OCI-LY7 (cell line): ENCODE data around the gene MIOS.

Experiments
- EZH2phosphoT487 ChIP-seq: fragments of 200-600 bp; sonication (generic); IDR thresholded peaks from 2 replicates; pipeline ENCODE4 v1.6.1; 2018; ENCODE audit warnings: low read depth, borderline replicate concordance, mild to moderate bottlenecking, mixed run types, antibody characterized with exemption, low read length, moderate library complexity, mixed read lengths
- TF ChIP-seq, protein P1 (sequence below): fragments of 200-600 bp; sonication (generic); conservative IDR thresholded peaks from 2 replicates; pipeline ENCODE4 v1.5.1; 2014; ENCODE audit warnings: mild to moderate bottlenecking, antibody characterized with exemption, low read length, moderate library complexity, mixed read lengths

DNA sequence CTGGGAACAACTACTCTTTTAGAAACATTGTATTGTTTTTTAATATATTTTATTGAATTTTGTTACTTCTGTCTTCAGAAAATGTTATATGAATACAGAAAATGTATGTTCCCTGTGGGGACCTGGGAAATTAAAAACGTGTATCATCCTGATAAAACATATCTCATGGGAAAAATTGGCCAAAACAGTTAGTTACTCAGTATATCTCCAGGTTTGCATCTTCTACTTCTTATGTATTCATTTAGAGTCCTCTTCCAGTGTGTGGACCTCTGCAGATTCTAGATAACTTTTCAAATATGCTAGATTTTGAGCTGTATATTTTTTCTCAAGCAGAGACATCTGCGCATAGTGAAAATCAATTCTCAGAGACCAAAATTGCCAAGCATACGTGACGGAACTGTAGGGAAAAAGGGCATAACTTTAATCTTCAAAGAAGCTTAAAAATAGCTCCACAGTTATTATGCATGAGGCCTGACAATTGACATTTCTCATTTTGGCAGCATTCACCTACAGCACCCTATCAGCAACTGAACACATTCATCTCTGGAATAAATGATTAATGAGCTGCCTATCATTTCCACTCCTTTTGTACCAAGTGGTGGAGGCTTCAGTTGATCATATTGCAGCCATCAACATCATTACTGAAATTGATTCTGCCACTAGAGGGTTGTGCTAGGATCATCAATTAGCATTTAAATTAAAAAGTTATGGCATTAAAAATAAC is 47.5 kb downstream of the MIOS start:
- TF ChIP-seq, protein P1, sequence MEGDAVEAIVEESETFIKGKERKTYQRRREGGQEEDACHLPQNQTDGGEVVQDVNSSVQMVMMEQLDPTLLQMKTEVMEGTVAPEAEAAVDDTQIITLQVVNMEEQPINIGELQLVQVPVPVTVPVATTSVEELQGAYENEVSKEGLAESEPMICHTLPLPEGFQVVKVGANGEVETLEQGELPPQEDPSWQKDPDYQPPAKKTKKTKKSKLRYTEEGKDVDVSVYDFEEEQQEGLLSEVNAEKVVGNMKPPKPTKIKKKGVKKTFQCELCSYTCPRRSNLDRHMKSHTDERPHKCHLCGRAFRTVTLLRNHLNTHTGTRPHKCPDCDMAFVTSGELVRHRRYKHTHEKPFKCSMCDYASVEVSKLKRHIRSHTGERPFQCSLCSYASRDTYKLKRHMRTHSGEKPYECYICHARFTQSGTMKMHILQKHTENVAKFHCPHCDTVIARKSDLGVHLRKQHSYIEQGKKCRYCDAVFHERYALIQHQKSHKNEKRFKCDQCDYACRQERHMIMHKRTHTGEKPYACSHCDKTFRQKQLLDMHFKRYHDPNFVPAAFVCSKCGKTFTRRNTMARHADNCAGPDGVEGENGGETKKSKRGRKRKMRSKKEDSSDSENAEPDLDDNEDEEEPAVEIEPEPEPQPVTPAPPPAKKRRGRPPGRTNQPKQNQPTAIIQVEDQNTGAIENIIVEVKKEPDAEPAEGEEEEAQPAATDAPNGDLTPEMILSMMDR, result no peak
- TF ChIP-seq EZH2phosphoT487, result no peak
